GM18505 (cell line): ENCODE data around the gene KANSL1.

Source experiments
- ATAC-seq: cut with Tn5 transposase; IDR thresholded peaks from one replicate; pipeline ENCODE4 v1.9.1; 2021; ENCODE audit not compliant: unreplicated experiment
- POLR2A ChIP-seq: IDR thresholded peaks from 4 replicates; pipeline ENCODE4 v1.6.1; 2011; ENCODE audit warnings: borderline replicate concordance; ENCODE audit not compliant: insufficient read depth, insufficient read length; ENCODE audit errors: extremely low read depth

KANSL1 gene

GRCh38 chr17:46003907-46004748, 189.1 kb downstream of the KANSL1 start:
- no peak for ATAC-seq
- no peak for TF ChIP-seq POLR2A

- ATAC-seq = no peak
- TF ChIP-seq POLR2A = no peak
These were observed 190.3 kb downstream of the KANSL1 start for GRCh38 chr17:46002973-46003316.

GRCh38 chr17:46002311-46002972, 190.8 kb downstream of the KANSL1 start:
- TF ChIP-seq POLR2A = no peak
- no peak for ATAC-seq

- no peak for TF ChIP-seq POLR2A
These were observed 191.6 kb downstream of the KANSL1 start for GRCh38 chr17:46001390-46002310.

GRCh38 chr17:46000757-46001156, 192.5 kb downstream of the KANSL1 start:
- TF ChIP-seq POLR2A = no peak
- no peak for ATAC-seq

More at GRCh38 chr17:46001390-46002310, 191.6 kb downstream of the KANSL1 start:
- ATAC-seq = no peak

GRCh38 chr17:46000292-46000691, 192.9 kb downstream of the KANSL1 start:
- no peak for TF ChIP-seq POLR2A
- ATAC-seq = no peak

GRCh38 chr17:45999900-46000290, 193.3 kb downstream of the KANSL1 start:
- no peak for ATAC-seq
- no peak for TF ChIP-seq POLR2A

GRCh38 chr17:45998987-45999899, 194.0 kb downstream of the KANSL1 start, which contains the start of gene STH:
TSS of gene STH (plus strand) at chr17:45999250. CDS start at chr17:45999280, 30 bp downstream.
- TF ChIP-seq POLR2A = no peak

GRCh38 chr17:45997624-45998023, 195.6 kb downstream of the KANSL1 start:
- TF ChIP-seq POLR2A = no peak
- no peak for ATAC-seq

More at GRCh38 chr17:45998987-45999899, 194.0 kb downstream of the KANSL1 start, which contains the start of gene STH:
- ATAC-seq = no peak

GRCh38 chr17:45997166-45997565, 196.1 kb downstream of the KANSL1 start:
- no peak for ATAC-seq
- no peak for TF ChIP-seq POLR2A

- TF ChIP-seq POLR2A = no peak
- no peak for ATAC-seq
These were observed 196.8 kb downstream of the KANSL1 start for GRCh38 chr17:45996282-45996937.
